ENCODE results near the gene MIS12. TPM values are rescaled to one million over a fixed set of nuclear protein-coding genes. Genes with fewer than 3 reads are reported as not detected.

Gene MIS12
- total and polyA plus RNA-seq, 2 of the 8 experiments (the other 6 are each of a cell fraction or from before 2014, with no cell fraction given) = 9.5 to 25.6 TPM

- no peak overlapping the region for H2BK120ac ChIP-seq (replicated peaks; ENCODE audit: low read depth, low read length)
- 93% methylated on average over 3 of the region's 4 CpGs; no CpG with 5 or more reads in 1 of the 2 experiments for WGBS, 2 experiments (ENCODE audit: extremely low coverage in 1 of 2, insufficient coverage in 1 of 2, insufficient read length in 1 of 2, insufficient replicate concordance in 2 of 2, low coverage in 1 of 2, low lambda C conversion rate in 2 of 2, missing lambda C conversion rate in 1 of 2)
- ChIA-PET POLR2A (ENCODE audit: partially characterized antibody) (interaction anchor here (1.3 to 1.5 kb wide), 2 partner anchors 13 to 24 kb away, joined by 4 to 6 read pairs; partner anchors contain the start of gene DHX33), CTCF (ENCODE audit: partially characterized antibody) (no interaction called here)
- DNase-seq (ENCODE audit: low read depth in 1 of 2, low spot score in 2 of 2) (no peak), FAIRE-seq (no peak)
- no peaks in the 10 kb centered on the region for H3K4me1 ChIP-seq (replicated peaks in 1 of 4; ENCODE audit: control insufficient read depth in 3 of 4, insufficient read depth in 4 of 4, low read length in 3 of 4)
- H2AFZ ChIP-seq (ENCODE audit: low read length) = no peak overlapping the region
- TF ChIP-seq SAP30 (IDR thresholded peaks at IDR 0.05; ENCODE audit: insufficient read depth, insufficient replicate concordance, low read length) (no peak), EP300 (IDR thresholded peaks at IDR 0.05; ENCODE audit: borderline replicate concordance in 1 of 2, low read depth in 2 of 2, low read length in 2 of 2) (no peak), YY1 (IDR thresholded peaks at IDR 0.05; ENCODE audit: low read depth, low read length) (no peak), NANOG (IDR thresholded peaks at IDR 0.05; ENCODE audit: insufficient read depth, low read depth, low read length, poor library complexity, severe bottlenecking) (no peak), BCL11A (IDR thresholded peaks at IDR 0.05; ENCODE audit: low read depth in 2 of 2, low read length in 2 of 2) (no peak), HDAC6 (IDR thresholded peaks at IDR 0.05; ENCODE audit: low read depth, low read length) (no peak), SRF (IDR thresholded peaks at IDR 0.05; ENCODE audit: low read depth, low read length) (no peak), TBP (IDR thresholded peaks at IDR 0.05; ENCODE audit: low read depth, low read length) (no peak), RNF2 (IDR thresholded peaks at IDR 0.05; ENCODE audit: borderline replicate concordance, low read depth, low read length, missing control alignments, poor library complexity, severe bottlenecking) (no peak), HDAC2 (IDR thresholded peaks at IDR 0.05; ENCODE audit: borderline replicate concordance in 1 of 2, low read depth in 2 of 2, low read length in 2 of 2) (no peak), POU5F1 (IDR thresholded peaks at IDR 0.05; ENCODE audit: low read depth, low read length) (no peak), ZNF274 (IDR thresholded peaks at IDR 0.05; ENCODE audit: borderline replicate concordance, extremely low read depth, low read length) (no peak)
- H3K79me2 ChIP-seq (ENCODE audit: control insufficient read depth in 1 of 2, insufficient read depth in 2 of 2, low read length in 2 of 2) = peaks cover 8 to 50% of the 10 kb centered on the region in 2 experiments
- no peak overlapping the region for H2BK12ac ChIP-seq (ENCODE audit: low read depth, low read length)
- no peak overlapping the region for H3K18ac ChIP-seq (ENCODE audit: extremely low read depth, low read length)
- no peak overlapping the region for H3K23ac ChIP-seq (ENCODE audit: insufficient read length)
- peaks cover 2 to 4% of the 10 kb centered on the region in 2 experiments for H4K20me1 ChIP-seq (replicated peaks in 1 of 2; ENCODE audit: control insufficient read depth in 1 of 2, insufficient read depth in 2 of 2, low read length in 2 of 2)
- H3K9ac ChIP-seq (replicated peaks in 1 of 4; ENCODE audit: extremely low read depth in 1 of 4, low read depth in 3 of 4, low read length in 3 of 4) = no peak overlapping the region
- H3K79me1 ChIP-seq (ENCODE audit: low read depth, low read length) = peaks cover 7% of the 10 kb centered on the region; the same call in 1 of the 2 replicates
- H3K4me2 ChIP-seq (ENCODE audit: insufficient read depth in 1 of 2, low read depth in 2 of 2, low read length in 2 of 2) = no peak overlapping the region
- H3K4me3 ChIP-seq (ENCODE audit: extremely low read depth in 1 of 4, insufficient read depth in 2 of 4, low read depth in 3 of 4, low read length in 4 of 4) = no peak overlapping the region
- peaks cover 21 to 72% (median 46%) of the 10 kb centered on the region in 4 experiments for H3K36me3 ChIP-seq (ENCODE audit: control insufficient read depth in 2 of 4, insufficient read depth in 4 of 4, low read length in 3 of 4)
- no peak overlapping the region for H2BK15ac ChIP-seq (ENCODE audit: low read length)
- 0 out of 2 replicates have a peak, but pooled peaks cover 3% of the 10 kb centered on the region for H3K23me2 ChIP-seq (ENCODE audit: low read depth, low read length)
- H3K9me3 ChIP-seq (ENCODE audit: insufficient read depth in 2 of 2, low read depth in 1 of 2, low read length in 1 of 2) = no peaks in the 10 kb centered on the region
- H4K8ac ChIP-seq (ENCODE audit: extremely low read depth, insufficient read depth, low read length) = no peak overlapping the region
- no peaks in the 10 kb centered on the region for H3K27me3 ChIP-seq (replicated peaks in 1 of 4; ENCODE audit: control insufficient read depth in 3 of 4, extremely low read depth in 1 of 4, insufficient read depth in 3 of 4, low read length in 3 of 4)
- H2BK5ac ChIP-seq (ENCODE audit: low read depth, low read length) = no peak overlapping the region
- no peak overlapping the region for H3K14ac ChIP-seq (ENCODE audit: insufficient read length)
- no peak overlapping the region for H4K91ac ChIP-seq (replicated peaks; ENCODE audit: insufficient read length, low read length)
- no peak overlapping the region for H2AK5ac ChIP-seq (ENCODE audit: low read depth, low read length)
- no peak overlapping the region for H4K5ac ChIP-seq (ENCODE audit: insufficient read length, low read depth, low read length)
- no peak overlapping the region for H3K4ac ChIP-seq (replicated peaks; ENCODE audit: insufficient read length, low read depth, low read length)
- no peak overlapping the region for H3K27ac ChIP-seq (ENCODE audit: low read depth, low read length)
- no peak overlapping the region for H3K56ac ChIP-seq (replicated peaks; ENCODE audit: insufficient read length, low read depth, low read length)
- H2BK20ac ChIP-seq (ENCODE audit: low read length) = no peak overlapping the region
Measured at GRCh38 chr17:5481451-5481850, 4.9 kb upstream of the MIS12 start.
